Stimulated activated naive B cell treated with anti-CD40 and anti-IgM and Interleukin-4, amounts not matched to agents 10 μg/mL and 1 μg/mL and 100 μg/mL, for 72 hours (primary cell): ENCODE measurements around the gene ZFX.
"Not testable (repeated sequence)": the region's sequence is repeated elsewhere in the genome, so short reads cannot be mapped to it uniquely, and the experiment has no call there.

Experiments
- ATAC-seq, 2 donors: fragments of 150-1000 bp; cut with Tn5 transposase; replicated peaks; 2 replicates each; pipeline ENCODE4 v1.10.0; 2021; ENCODE audit warnings: moderate library complexity in 1 of 2
- DNase-seq: peaks from one replicate; pipeline ENCODE4 v3.0.0; 2021
- H3K27ac Mint-ChIP-seq: one replicate; pipeline ENCODE4 v1.8.0; 2022; ENCODE audit warnings: mild to moderate bottlenecking, mixed read lengths
- H3K27me3 Mint-ChIP-seq, 2 donors: one replicate each; pipeline ENCODE4 v1.8.0; 2022; ENCODE audit warnings: mixed read lengths in 2 of 2
- H3K36me3 Mint-ChIP-seq, 2 donors: one replicate each; pipeline ENCODE4 v1.8.0; 2022; ENCODE audit warnings: mixed read lengths in 2 of 2, mild to moderate bottlenecking in 1 of 2
- H3K4me1 Mint-ChIP-seq, 2 donors: one replicate each; pipeline ENCODE4 v1.8.0; 2022; ENCODE audit warnings: mixed read lengths in 2 of 2, mild to moderate bottlenecking in 1 of 2
- H3K4me3 Mint-ChIP-seq, 2 donors: one replicate each; pipeline ENCODE4 v1.8.0; 2022; ENCODE audit warnings: mild to moderate bottlenecking in 2 of 2, mixed read lengths in 2 of 2, moderate library complexity in 1 of 2
- H3K9me3 Mint-ChIP-seq, 2 donors: one replicate each; pipeline ENCODE4 v1.8.0; 2022; ENCODE audit warnings: mixed read lengths in 2 of 2, mild to moderate bottlenecking in 1 of 2

ZFX gene

GRCh38 chrX:24149351-24150050 lies at the start of gene ZFX:
Gene ZFX, plus strand, starts transcription at chrX:24149729. Its CDS starts 23,014 bp downstream, at chrX:24172743.
- peak within 1 kb of the TSS; percentile 97 for H3K27ac Mint-ChIP-seq
- peaks cover 12 to 25% of the 10 kb centered on the region in 2 donors for H3K36me3 Mint-ChIP-seq
- peak; percentile 69 to 75 for ATAC-seq
- DNase-seq, result peak; percentile 67
- H3K9me3 Mint-ChIP-seq, result no peaks in the 10 kb centered on the region
- peaks cover 26 to 29% of the 10 kb centered on the region in 2 donors for H3K4me1 Mint-ChIP-seq
- H3K4me3 Mint-ChIP-seq, result peak within 1 kb of the TSS; percentile 83
- no peaks in the 10 kb centered on the region for H3K27me3 Mint-ChIP-seq

GRCh38 chrX:24100713-24101112 lies 48.8 kb upstream of the ZFX start:
- no peaks in the 10 kb centered on the region for H3K4me1 Mint-ChIP-seq
- H3K27ac Mint-ChIP-seq, result no peak overlapping the region
- no peak overlapping the region for H3K4me3 Mint-ChIP-seq

GRCh38 chrX:24110069-24110468 lies 39.5 kb upstream of the ZFX start:
- no peaks in the 10 kb centered on the region for H3K9me3 Mint-ChIP-seq
- ATAC-seq (no peak), DNase-seq (no peak)
- H3K27ac Mint-ChIP-seq, result no peak overlapping the region
- no peak overlapping the region for H3K4me3 Mint-ChIP-seq
- no peaks in the 10 kb centered on the region for H3K27me3 Mint-ChIP-seq
- H3K4me1 Mint-ChIP-seq, result no peaks in the 10 kb centered on the region
- peaks cover 0 to 28% of the 10 kb centered on the region in 2 donors for H3K36me3 Mint-ChIP-seq

More at GRCh38 chrX:24100713-24101112, 48.8 kb upstream of the ZFX start:
- DNase-seq (no peak), ATAC-seq (no peak)
- Mint-ChIP-seq H3K27me3 (no peaks in the 10 kb centered on the region), H3K9me3 (no peaks in the 10 kb centered on the region), H3K36me3 (peaks cover 3 to 15% of the 10 kb centered on the region in 2 donors)

GRCh38 chrX:24113181-24113580 lies 36.3 kb upstream of the ZFX start:
- no peak for ATAC-seq
- no peak for DNase-seq
- no peaks in the 10 kb centered on the region for H3K4me1 Mint-ChIP-seq
- no peak overlapping the region for H3K4me3 Mint-ChIP-seq
- H3K36me3 Mint-ChIP-seq, result peaks cover 0 to 15% of the 10 kb centered on the region in 2 donors
- no peaks in the 10 kb centered on the region for H3K27me3 Mint-ChIP-seq
- H3K9me3 Mint-ChIP-seq, result no peaks in the 10 kb centered on the region
- no peak overlapping the region for H3K27ac Mint-ChIP-seq

- H3K36me3 Mint-ChIP-seq, result no peaks in the 10 kb centered on the region
These were observed 32.3 kb upstream of the ZFX start for GRCh38 chrX:24117258-24117657.

GRCh38 chrX:24124244-24124799 lies 25.2 kb upstream of the ZFX start:
- Mint-ChIP-seq H3K4me1 (no peaks in the 10 kb centered on the region), H3K9me3 (no peaks in the 10 kb centered on the region), H3K27me3 (no peaks in the 10 kb centered on the region), H3K4me3 (no peak overlapping the region), H3K36me3 (peaks cover 0 to 6% of the 10 kb centered on the region in 2 donors), H3K27ac (no peak overlapping the region)
- DNase-seq (no peak), ATAC-seq (no peak)

More at GRCh38 chrX:24117258-24117657, 32.3 kb upstream of the ZFX start:
- no peak overlapping the region for H3K4me3 Mint-ChIP-seq
- H3K9me3 Mint-ChIP-seq, result no peaks in the 10 kb centered on the region
- no peak for DNase-seq
- H3K4me1 Mint-ChIP-seq, result no peaks in the 10 kb centered on the region
- no peaks in the 10 kb centered on the region for H3K27me3 Mint-ChIP-seq
- no peak for ATAC-seq
- H3K27ac Mint-ChIP-seq, result no peak overlapping the region

- Mint-ChIP-seq H3K4me3 (no peak overlapping the region), H3K4me1 (no peaks in the 10 kb centered on the region), H3K27ac (no peak overlapping the region), H3K9me3 (no peaks in the 10 kb centered on the region), H3K36me3 (peaks cover 0 to 6% of the 10 kb centered on the region in 2 donors), H3K27me3 (no peaks in the 10 kb centered on the region)
- DNase-seq, result no peak
- no peak for ATAC-seq
These were observed 24.4 kb upstream of the ZFX start for GRCh38 chrX:24125028-24125612.

- no peak overlapping the region for H3K4me3 Mint-ChIP-seq
- peaks cover 0 to 4% of the 10 kb centered on the region in 2 donors for H3K36me3 Mint-ChIP-seq
- H3K27me3 Mint-ChIP-seq, result no peaks in the 10 kb centered on the region
- H3K27ac Mint-ChIP-seq, result no peak overlapping the region
- H3K4me1 Mint-ChIP-seq, result no peaks in the 10 kb centered on the region
- no peaks in the 10 kb centered on the region for H3K9me3 Mint-ChIP-seq
- DNase-seq (no peak), ATAC-seq (no peak)
These were observed 18.1 kb upstream of the ZFX start for GRCh38 chrX:24131476-24131875.

- no peak for DNase-seq
- no peaks in the 10 kb centered on the region for H3K27me3 Mint-ChIP-seq
- no peak for ATAC-seq
- no peak overlapping the region for H3K27ac Mint-ChIP-seq
- peaks cover 0 to 3% of the 10 kb centered on the region in 2 donors for H3K36me3 Mint-ChIP-seq
- H3K4me3 Mint-ChIP-seq, result no peak overlapping the region
- H3K4me1 Mint-ChIP-seq, result no peaks in the 10 kb centered on the region
- no peaks in the 10 kb centered on the region for H3K9me3 Mint-ChIP-seq
These were observed 16.2 kb upstream of the ZFX start for GRCh38 chrX:24133312-24133711.

GRCh38 chrX:24135768-24136167 lies 13.8 kb upstream of the ZFX start:
- H3K4me1 Mint-ChIP-seq, H3K9me3 Mint-ChIP-seq, DNase-seq, H3K4me3 Mint-ChIP-seq, H3K27ac Mint-ChIP-seq, H3K36me3 Mint-ChIP-seq, H3K27me3 Mint-ChIP-seq, ATAC-seq: not testable (repeated sequence)

GRCh38 chrX:24137192-24137591 lies 12.3 kb upstream of the ZFX start:
- Mint-ChIP-seq H3K4me3 (no peak overlapping the region), H3K4me1 (no peaks in the 10 kb centered on the region), H3K9me3 (no peaks in the 10 kb centered on the region), H3K27me3 (no peaks in the 10 kb centered on the region), H3K36me3 (no peaks in the 10 kb centered on the region), H3K27ac (no peak overlapping the region)
- DNase-seq, result no peak
- no peak for ATAC-seq

GRCh38 chrX:24143982-24144381 lies 5.5 kb upstream of the ZFX start:
- not testable (repeated sequence) for ATAC-seq, H3K27me3 Mint-ChIP-seq, DNase-seq, H3K27ac Mint-ChIP-seq, H3K4me3 Mint-ChIP-seq, H3K9me3 Mint-ChIP-seq, H3K4me1 Mint-ChIP-seq, H3K36me3 Mint-ChIP-seq

- no peak overlapping the region for H3K4me3 Mint-ChIP-seq
- no peaks in the 10 kb centered on the region for H3K36me3 Mint-ChIP-seq
- no peaks in the 10 kb centered on the region for H3K27me3 Mint-ChIP-seq
- H3K9me3 Mint-ChIP-seq, result no peaks in the 10 kb centered on the region
- peaks cover 0 to 1% of the 10 kb centered on the region in 2 donors for H3K4me1 Mint-ChIP-seq
- no peak for DNase-seq
- no peak for ATAC-seq
- no peak overlapping the region for H3K27ac Mint-ChIP-seq
These were observed 5.0 kb upstream of the ZFX start for GRCh38 chrX:24144528-24144927.

- peak overlapping the region; percentile 47 for H3K27ac Mint-ChIP-seq
- H3K4me3 Mint-ChIP-seq, result no peak overlapping the region
- DNase-seq (no peak), ATAC-seq (no peak)
- H3K27me3 Mint-ChIP-seq, result no peaks in the 10 kb centered on the region
- peaks cover 0 to 1% of the 10 kb centered on the region in 2 donors for H3K36me3 Mint-ChIP-seq
- peaks cover 0 to 1% of the 10 kb centered on the region in 2 donors for H3K4me1 Mint-ChIP-seq
- H3K9me3 Mint-ChIP-seq, result no peaks in the 10 kb centered on the region
These were observed 4.0 kb upstream of the ZFX start for GRCh38 chrX:24145303-24146186.
